Measurements from ENCODE around the gene PRR29.

PRR29 gene

GRCh38 chr17:63998721-63999679, 849 bp downstream of the PRR29 start:
- Histone ChIP-seq H3K9me3 (ENCODE audit: low read depth, low read length) (no peaks in the 10 kb centered on the region), H3K9ac (ENCODE audit: insufficient read length) (no peak overlapping the region), H3K36me3 (ENCODE audit: insufficient read depth, low read length) (no peaks in the 10 kb centered on the region), H3K27ac (no peak overlapping the region), H3K4me3 (peak overlapping the region; percentile 89)
- no peak for TF ChIP-seq POLR2AphosphoS5 (IDR thresholded peaks at IDR 0.05; ENCODE audit: borderline replicate concordance, low read depth, low read length)
- TF ChIP-seq EZH2 (IDR thresholded peaks at IDR 0.05) = no peak
- no peak for TF ChIP-seq FOXP2 (optimal IDR thresholded peaks at IDR 0.05; ENCODE audit: control extremely low read depth, extremely low read length, insufficient read depth)
- DNase-seq (ENCODE audit: low read depth, low spot score) = no peak

GRCh38 chr17:63999680-64000531, 1.8 kb downstream of the PRR29 start:
- TF ChIP-seq EZH2 (IDR thresholded peaks at IDR 0.05) (no peak), POLR2AphosphoS5 (IDR thresholded peaks at IDR 0.05; ENCODE audit: borderline replicate concordance, low read depth, low read length) (no peak), FOXP2 (optimal IDR thresholded peaks at IDR 0.05; ENCODE audit: control extremely low read depth, extremely low read length, insufficient read depth) (no peak)
- Histone ChIP-seq H3K4me3 (no peak overlapping the region), H3K36me3 (ENCODE audit: insufficient read depth, low read length) (no peaks in the 10 kb centered on the region), H3K9ac (ENCODE audit: insufficient read length) (no peak overlapping the region), H3K9me3 (ENCODE audit: low read depth, low read length) (no peaks in the 10 kb centered on the region), H3K27ac (no peak overlapping the region)
- DNase-seq (ENCODE audit: low read depth, low spot score) = no peak

GRCh38 chr17:64001091-64001579, 3.0 kb downstream of the PRR29 start:
- H3K9ac ChIP-seq (ENCODE audit: insufficient read length) = no peak overlapping the region
- no peaks in the 10 kb centered on the region for H3K36me3 ChIP-seq (ENCODE audit: insufficient read depth, low read length)
- H3K27ac ChIP-seq = no peak overlapping the region
- H3K9me3 ChIP-seq (ENCODE audit: low read depth, low read length) = no peaks in the 10 kb centered on the region
- no peak overlapping the region for H3K4me3 ChIP-seq
- TF ChIP-seq POLR2AphosphoS5 (IDR thresholded peaks at IDR 0.05; ENCODE audit: borderline replicate concordance, low read depth, low read length) (no peak), EZH2 (IDR thresholded peaks at IDR 0.05) (no peak), FOXP2 (optimal IDR thresholded peaks at IDR 0.05; ENCODE audit: control extremely low read depth, extremely low read length, insufficient read depth) (no peak)
- DNase-seq (ENCODE audit: low read depth, low spot score) = no peak

DNA sequence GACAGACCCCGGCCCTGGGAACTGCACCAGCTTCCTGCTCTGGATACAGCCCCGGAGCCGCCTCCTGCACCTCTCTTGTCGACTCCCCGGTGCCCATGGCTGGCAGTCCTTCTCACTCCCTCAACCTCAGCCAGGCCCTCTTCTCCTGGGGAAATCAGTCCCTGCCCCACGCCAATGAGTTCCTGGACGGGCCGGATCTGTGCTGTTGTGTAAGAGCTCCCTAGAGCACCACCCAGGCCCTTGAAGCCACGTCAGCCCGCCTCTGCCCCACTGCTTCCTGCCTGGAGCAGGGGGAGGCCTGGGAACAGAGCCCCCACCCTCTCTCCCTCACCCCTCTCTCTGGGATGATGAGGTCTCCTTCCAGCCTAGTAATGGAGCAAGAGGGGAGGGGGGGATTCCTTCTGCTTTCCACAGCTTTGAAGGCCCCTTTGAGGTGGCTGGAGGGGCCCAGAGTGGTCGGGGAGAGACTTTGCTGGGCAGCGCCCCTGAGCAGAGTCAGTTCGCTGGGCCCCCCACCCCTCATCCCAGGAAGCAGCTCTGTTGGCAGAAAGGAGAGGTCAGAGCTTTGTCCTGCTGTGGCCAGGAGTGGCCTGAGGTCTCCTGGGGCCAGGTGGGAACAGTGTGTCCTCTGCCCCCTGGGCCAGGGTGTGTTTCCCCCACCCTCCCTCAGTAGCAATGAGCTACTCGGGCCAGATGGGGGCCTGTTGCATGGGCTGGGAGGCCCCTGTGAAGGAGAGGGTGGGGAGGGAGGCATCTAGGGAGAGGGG, 3.8 kb downstream of the PRR29 start:
- Histone ChIP-seq H3K9ac (ENCODE audit: insufficient read length) (no peak overlapping the region), H3K36me3 (ENCODE audit: insufficient read depth, low read length) (no peaks in the 10 kb centered on the region), H3K27ac (no peak overlapping the region), H3K9me3 (ENCODE audit: low read depth, low read length) (no peaks in the 10 kb centered on the region), H3K4me3 (no peak overlapping the region)
- no peak for DNase-seq (ENCODE audit: low read depth, low spot score)
- TF ChIP-seq EZH2 (IDR thresholded peaks at IDR 0.05) = no peak
- TF ChIP-seq FOXP2 (optimal IDR thresholded peaks at IDR 0.05; ENCODE audit: control extremely low read depth, extremely low read length, insufficient read depth) = no peak
- no peak for TF ChIP-seq POLR2AphosphoS5 (IDR thresholded peaks at IDR 0.05; ENCODE audit: borderline replicate concordance, low read depth, low read length)

- H3K9ac ChIP-seq (ENCODE audit: insufficient read length) = no peak overlapping the region
- no peak for DNase-seq (ENCODE audit: low read depth, low spot score)
- no peak for TF ChIP-seq POLR2AphosphoS5 (IDR thresholded peaks at IDR 0.05; ENCODE audit: borderline replicate concordance, low read depth, low read length)
- H3K9me3 ChIP-seq (ENCODE audit: low read depth, low read length) = no peaks in the 10 kb centered on the region
- H3K36me3 ChIP-seq (ENCODE audit: insufficient read depth, low read length) = no peaks in the 10 kb centered on the region
- H3K4me3 ChIP-seq = no peak overlapping the region
- no peak overlapping the region for H3K27ac ChIP-seq
These were observed 4.7 kb downstream of the PRR29 start for GRCh38 chr17:64002658-64003525.

DNA sequence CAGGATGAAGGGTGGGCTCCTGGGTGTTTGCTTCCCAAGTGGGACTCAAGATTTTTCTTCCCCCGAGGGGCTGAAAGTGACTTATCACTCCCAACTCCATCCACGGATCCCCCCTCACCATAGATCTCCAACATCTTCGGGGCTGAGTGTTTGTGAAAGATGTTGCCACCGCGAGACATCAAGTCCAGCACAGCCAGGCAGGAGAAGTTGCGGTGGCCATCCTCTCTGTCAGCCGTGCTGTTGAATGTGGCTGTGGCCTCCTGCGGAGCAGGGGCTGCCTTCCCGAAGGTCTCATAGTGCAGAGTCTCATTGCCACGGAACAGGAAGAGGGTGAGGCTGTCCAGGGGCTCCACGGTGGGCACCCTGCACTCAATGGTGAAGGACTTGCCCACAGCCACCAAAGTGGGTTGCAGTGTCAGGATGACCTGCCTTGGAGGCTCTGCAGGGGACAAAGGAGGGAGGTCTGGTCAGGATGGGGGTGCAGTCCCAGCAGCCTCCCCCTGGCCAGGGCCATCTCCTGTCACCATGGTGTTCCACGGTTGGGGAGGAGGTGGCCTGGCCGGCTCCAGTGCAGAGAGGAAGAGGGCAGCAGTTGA, 5.5 kb downstream of the PRR29 start:
- TF ChIP-seq POLR2AphosphoS5 (IDR thresholded peaks at IDR 0.05; ENCODE audit: borderline replicate concordance, low read depth, low read length) (no peak), EZH2 (IDR thresholded peaks at IDR 0.05) (no peak), FOXP2 (optimal IDR thresholded peaks at IDR 0.05; ENCODE audit: control extremely low read depth, extremely low read length, insufficient read depth) (no peak)
- no peak overlapping the region for H3K27ac ChIP-seq
- DNase-seq (ENCODE audit: low read depth, low spot score) = no peak
- H3K9me3 ChIP-seq (ENCODE audit: low read depth, low read length) = no peaks in the 10 kb centered on the region
- no peak overlapping the region for H3K9ac ChIP-seq (ENCODE audit: insufficient read length)
- H3K4me3 ChIP-seq = no peak overlapping the region
- no peaks in the 10 kb centered on the region for H3K36me3 ChIP-seq (ENCODE audit: insufficient read depth, low read length)

- no peak overlapping the region for H3K4me3 ChIP-seq
- DNase-seq (ENCODE audit: low read depth, low spot score) = no peak
- no peaks in the 10 kb centered on the region for H3K36me3 ChIP-seq (ENCODE audit: insufficient read depth, low read length)
- H3K9me3 ChIP-seq (ENCODE audit: low read depth, low read length) = no peaks in the 10 kb centered on the region
- TF ChIP-seq POLR2AphosphoS5 (IDR thresholded peaks at IDR 0.05; ENCODE audit: borderline replicate concordance, low read depth, low read length) = no peak
- no peak for TF ChIP-seq FOXP2 (optimal IDR thresholded peaks at IDR 0.05; ENCODE audit: control extremely low read depth, extremely low read length, insufficient read depth)
- TF ChIP-seq EZH2 (IDR thresholded peaks at IDR 0.05) = no peak
- H3K27ac ChIP-seq = no peak overlapping the region
- H3K9ac ChIP-seq (ENCODE audit: insufficient read length) = no peak overlapping the region
These were observed 6.1 kb downstream of the PRR29 start for GRCh38 chr17:64004218-64004770.

Data from SK-N-MC (cell line).